SK-N-SH (cell line): ENCODE data around the gene COL21A1.

Experiments
- CTCF ChIP-seq: fragments of 200-600 bp; sonication (generic); IDR thresholded peaks from 2 replicates; pipeline ENCODE4 v1.6.1; 2017; ENCODE audit warnings: antibody characterized with exemption, mild to moderate bottlenecking, moderate library complexity
- FOSL2 ChIP-seq: IDR thresholded peaks from 2 replicates; pipeline ENCODE4 v1.4.0; 2012; ENCODE audit warnings: low read depth, mild to moderate bottlenecking, moderate library complexity, borderline replicate concordance
- FOXJ3 ChIP-seq: sonication (generic); formaldehyde crosslinking; IDR thresholded peaks from 2 replicates; pipeline ENCODE4 v1.5.1; 2020; ENCODE audit warnings: mild to moderate bottlenecking, missing genetic modification reagents
- IRF3 ChIP-seq: fragments of 150-350 bp; IDR thresholded peaks from 2 replicates; pipeline ENCODE4 v1.6.1; 2016; ENCODE audit warnings: mild to moderate bottlenecking, low read depth, low read length
- NRF1 ChIP-seq: IDR thresholded peaks from 2 replicates; pipeline ENCODE4 v1.6.1; 2012; ENCODE audit warnings: low read depth, mild to moderate bottlenecking, low read length
- PBX3 ChIP-seq: IDR thresholded peaks from 2 replicates; pipeline ENCODE4; 2012
- POLR2AphosphoS5 ChIP-seq: IDR thresholded peaks from 2 replicates; pipeline ENCODE4 v1.6.1; 2012; ENCODE audit warnings: low read depth, low read length
- REST ChIP-seq: IDR thresholded peaks from 2 replicates; pipeline ENCODE4 v1.6.1; 2012; ENCODE audit warnings: mild to moderate bottlenecking, low read depth, low read length, moderate library complexity
- SMC3 ChIP-seq: IDR thresholded peaks from 2 replicates; pipeline ENCODE4 v1.6.1; 2012; ENCODE audit warnings: low read depth, low read length, improper control_type of control experiment
- TAF1 ChIP-seq: IDR thresholded peaks from 2 replicates; pipeline ENCODE4 v1.6.1; 2012; ENCODE audit warnings: low read depth, mild to moderate bottlenecking, low read length, moderate library complexity, borderline replicate concordance
- TEAD4 ChIP-seq: IDR thresholded peaks from 2 replicates; pipeline ENCODE4 v1.4.0; 2012; ENCODE audit warnings: mild to moderate bottlenecking, borderline replicate concordance; ENCODE audit not compliant: insufficient read depth

GRCh38 chr6:56289721-56290120, 42.3 kb upstream of the COL21A1 start:
- TF ChIP-seq CTCF: no peak
- no peak for TF ChIP-seq SMC3
- TF ChIP-seq TEAD4: no peak
- no peak for TF ChIP-seq PBX3
- TF ChIP-seq REST: no peak
- no peak for TF ChIP-seq TAF1
- TF ChIP-seq FOXJ3 (CRISPR knock-in tag): no peak
- no peak for TF ChIP-seq POLR2AphosphoS5
- TF ChIP-seq FOSL2: no peak
- no peak for TF ChIP-seq IRF3
- TF ChIP-seq NRF1: no peak
